Fibroblast of skin of scalp (primary cell): ENCODE measurements around the gene STXBP5.
A peak's percentile ranks its signal among the peaks of the same experiment; 100 is the strongest.
"Not testable (repeated sequence)": the region's sequence is repeated elsewhere in the genome, so short reads cannot be mapped to it uniquely, and the experiment has no call there.

Source experiments
- DNase-seq: peaks from one replicate; pipeline ENCODE4 v3.0.0-alpha.2; 2013

The STXBP5 gene

GRCh38 chr6:147301070-147301469 is 96.9 kb downstream of the STXBP5 start:
- no peak for DNase-seq

GRCh38 chr6:147304016-147304415 is 99.8 kb downstream of the STXBP5 start:
- no peak for DNase-seq

- DNase-seq: no peak
Measured at GRCh38 chr6:147310521-147310920, 106.3 kb downstream of the STXBP5 start.

- peak; percentile 49 for DNase-seq
Measured at GRCh38 chr6:147311218-147311617, 107.0 kb downstream of the STXBP5 start.

DNA sequence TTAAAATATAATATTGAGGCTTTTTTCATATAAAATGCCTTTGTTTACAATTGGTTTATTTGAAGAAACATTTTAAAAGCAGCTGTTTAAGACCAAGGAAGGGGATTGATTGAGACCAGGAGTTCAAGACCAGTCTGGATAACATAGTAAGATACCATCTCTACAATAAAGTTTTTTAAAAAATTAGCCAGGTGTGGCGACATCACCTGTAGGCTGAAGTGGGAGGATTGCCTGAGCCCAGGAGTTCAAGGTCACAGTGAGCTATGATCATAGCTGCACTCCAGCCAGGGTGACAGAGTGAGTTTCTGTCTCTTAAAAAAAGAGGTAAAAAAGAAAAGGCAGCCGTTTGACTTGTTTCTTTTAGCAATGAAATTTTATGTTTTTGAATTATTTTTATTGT is 117.0 kb downstream of the STXBP5 start:
- DNase-seq: no peak

- DNase-seq: peak; percentile 69
Measured at GRCh38 chr6:147322299-147323162, 118.3 kb downstream of the STXBP5 start.

- DNase-seq: no peak
Measured at GRCh38 chr6:147325557-147325956, 121.3 kb downstream of the STXBP5 start.

DNA sequence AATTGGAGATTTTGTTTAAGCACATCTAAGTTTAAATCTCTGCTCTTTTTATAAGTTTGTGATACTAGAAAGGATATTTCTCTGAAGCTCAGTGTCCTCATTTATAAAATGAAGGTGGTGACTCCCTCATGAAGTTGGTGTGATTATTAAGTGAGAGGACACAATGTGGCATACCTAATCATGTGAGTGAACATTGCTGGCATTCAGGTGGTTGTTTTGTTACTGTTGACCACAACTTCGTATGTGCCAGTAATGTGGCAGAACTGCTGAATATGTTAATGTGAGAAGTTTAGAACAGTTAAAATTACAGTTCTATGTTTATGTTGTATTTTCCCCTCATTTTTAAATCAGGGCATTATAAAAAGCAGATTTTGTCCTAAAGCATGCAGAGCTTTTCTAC is 127.2 kb downstream of the STXBP5 start:
- DNase-seq: no peak

DNA sequence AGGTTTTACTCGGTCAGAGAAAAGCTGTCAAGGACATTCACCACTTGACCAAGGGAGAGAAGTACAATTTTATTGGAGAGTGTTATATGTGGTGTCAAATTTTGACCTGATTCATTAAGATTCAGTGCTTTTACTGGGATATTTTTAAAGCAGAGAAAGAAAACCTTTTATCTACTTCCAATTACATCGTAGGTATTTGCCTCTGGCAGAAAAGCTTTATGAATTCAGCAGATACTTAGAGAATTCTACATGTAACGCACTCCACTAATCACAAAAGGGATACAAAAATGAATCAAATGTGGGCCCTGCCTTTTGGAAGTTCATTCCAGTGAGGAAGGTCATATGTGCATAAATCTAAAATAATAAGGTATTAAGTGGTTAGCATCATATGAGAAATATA is 133.7 kb downstream of the STXBP5 start:
- DNase-seq: no peak

DNA sequence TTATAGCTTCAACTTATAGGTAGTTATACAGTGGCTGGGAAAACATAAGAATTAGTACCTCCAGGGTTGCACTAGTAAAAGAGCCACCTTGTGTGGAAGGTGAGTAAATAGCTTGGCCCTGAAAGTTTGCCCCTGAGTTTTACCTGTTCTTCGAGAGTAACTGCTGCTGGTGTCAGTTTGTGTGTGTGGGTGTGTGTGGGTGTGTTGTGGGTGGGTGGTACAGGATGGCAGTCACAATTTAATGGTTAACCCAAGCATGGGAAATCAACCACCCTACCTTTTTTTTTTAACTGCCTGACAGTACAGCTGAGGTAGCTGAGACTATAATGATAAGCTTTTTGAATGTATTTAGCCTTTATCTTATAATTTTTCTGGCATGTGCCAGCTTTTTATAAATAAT is 137.3 kb downstream of the STXBP5 start:
- no peak for DNase-seq

DNA sequence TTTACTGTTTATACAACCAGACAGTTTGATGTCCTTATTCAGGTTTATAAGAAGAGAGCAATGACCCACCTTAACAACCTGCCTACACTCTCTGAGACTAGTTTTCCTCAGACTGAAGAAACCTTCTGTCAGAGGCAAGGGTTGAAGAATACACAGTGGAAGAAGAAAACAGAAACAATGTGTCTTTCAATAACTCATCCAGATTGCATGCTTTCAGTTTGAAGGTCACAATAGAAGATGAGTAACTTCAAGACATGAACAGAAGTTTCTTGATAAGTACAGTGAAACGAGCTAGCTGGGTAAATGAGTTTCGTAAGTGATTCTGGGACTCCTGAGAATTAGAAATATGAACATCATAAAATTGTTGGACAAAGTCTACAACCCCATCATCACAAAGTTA is 141.7 kb downstream of the STXBP5 start:
- no peak for DNase-seq

DNA sequence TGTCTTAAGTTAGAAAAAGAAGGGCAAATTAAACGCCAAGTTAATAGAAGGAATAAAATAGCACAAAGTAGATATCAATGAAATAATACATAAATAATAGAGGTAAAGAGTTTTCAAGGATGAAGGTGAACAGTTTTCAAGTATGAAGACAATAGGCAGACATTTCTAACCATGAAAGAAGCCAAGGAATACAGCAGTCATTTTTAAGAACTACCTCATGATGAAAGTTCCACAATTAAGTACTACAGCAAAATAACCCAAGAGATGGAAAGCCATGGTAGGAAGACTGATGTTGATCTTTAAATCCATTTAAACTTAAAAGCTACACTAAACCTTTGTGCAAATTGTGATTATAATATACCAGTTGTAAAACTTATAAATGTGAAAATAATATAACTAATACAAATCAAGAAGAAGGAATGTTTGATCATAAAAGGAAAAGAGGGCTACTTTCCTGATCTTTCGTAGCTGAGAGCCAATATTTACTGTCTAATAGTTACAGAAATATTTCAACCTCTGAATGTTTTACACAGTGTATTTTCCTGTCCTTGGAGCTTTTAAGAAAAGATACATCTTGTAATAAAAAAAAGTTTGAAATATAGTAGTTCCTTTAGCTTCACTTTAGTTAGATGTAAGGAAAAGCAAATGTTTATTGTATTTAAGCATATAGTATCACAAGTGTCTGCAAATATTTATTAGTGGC is 143.1 kb downstream of the STXBP5 start:
- no peak for DNase-seq

DNA sequence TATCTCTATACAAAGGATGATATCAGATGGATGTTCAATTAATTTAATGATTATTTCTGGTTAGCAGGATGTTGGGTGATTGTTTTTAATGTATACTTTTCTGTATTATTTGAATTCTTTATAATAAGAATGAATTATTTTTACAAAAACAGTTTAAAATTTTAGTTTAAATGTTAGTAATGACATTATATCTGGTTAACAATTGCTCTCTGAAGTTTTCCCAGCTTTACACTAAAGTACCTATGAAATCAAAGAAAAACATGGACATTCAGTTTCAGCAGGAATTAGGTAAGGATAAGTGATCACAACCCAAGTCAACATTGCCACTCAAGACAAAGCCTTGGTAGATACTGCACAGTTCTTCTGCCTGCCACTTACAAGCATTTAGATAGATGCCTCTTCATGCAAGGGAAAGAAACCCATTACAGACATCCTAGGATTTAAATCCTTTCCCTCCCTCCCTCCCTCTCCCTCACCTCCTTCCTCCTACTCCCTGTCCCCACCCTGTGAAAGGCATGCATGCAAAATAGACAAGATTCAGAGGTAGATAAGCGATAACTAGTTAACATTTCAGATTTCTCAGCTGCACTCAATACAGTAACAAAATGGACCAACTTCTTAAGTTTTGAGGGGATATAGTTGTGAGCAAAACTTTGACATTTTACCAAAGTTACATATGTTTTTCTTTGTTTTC is 143.8 kb downstream of the STXBP5 start:
- no peak for DNase-seq

- peak; percentile 34 for DNase-seq
Measured at GRCh38 chr6:147361311-147361981, 157.2 kb downstream of the STXBP5 start.

DNA sequence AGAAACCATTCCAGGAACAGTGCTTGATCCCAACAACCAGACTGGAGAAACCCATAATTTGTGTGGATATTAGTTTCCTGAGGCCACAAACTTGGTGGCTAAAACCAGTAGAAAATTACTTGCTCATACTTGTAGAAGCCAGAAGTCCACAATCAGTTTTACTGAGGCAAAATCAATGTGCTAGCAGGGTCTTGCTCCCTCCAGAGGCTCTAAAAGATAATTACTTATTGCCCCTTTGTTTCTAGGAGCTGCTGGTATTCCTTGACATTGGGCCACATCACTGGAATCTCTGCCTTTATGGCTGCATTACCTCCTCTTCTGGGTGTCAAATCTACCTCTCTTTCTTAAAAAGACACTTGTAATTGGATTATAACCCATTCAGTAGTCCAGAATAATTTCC is 162.1 kb downstream of the STXBP5 start:
- no peak for DNase-seq

- no peak for DNase-seq
Measured at GRCh38 chr6:147371325-147371724, 167.1 kb downstream of the STXBP5 start.

GRCh38 chr6:147372806-147373205 is 168.6 kb downstream of the STXBP5 start:
- DNase-seq: no peak

DNA sequence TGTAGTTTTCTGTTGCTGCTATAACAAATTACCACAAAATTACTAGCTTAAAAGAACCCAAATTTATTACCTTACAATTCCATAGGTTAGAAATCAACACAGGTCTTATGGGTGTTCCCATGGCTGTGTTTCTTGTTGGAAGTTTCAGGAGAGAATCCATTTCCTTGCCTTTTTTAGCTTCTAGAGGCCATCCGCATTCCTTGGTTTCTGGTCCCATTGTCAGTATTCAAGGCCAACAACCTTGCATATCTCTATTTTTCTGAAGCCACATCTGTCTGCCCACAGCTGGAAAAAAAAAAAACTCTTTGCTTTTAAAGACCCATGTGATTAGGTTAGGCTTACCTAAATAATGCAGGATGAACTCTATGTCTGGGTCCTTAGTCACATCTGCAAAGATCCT is 174.6 kb downstream of the STXBP5 start:
- DNase-seq: no peak

DNA sequence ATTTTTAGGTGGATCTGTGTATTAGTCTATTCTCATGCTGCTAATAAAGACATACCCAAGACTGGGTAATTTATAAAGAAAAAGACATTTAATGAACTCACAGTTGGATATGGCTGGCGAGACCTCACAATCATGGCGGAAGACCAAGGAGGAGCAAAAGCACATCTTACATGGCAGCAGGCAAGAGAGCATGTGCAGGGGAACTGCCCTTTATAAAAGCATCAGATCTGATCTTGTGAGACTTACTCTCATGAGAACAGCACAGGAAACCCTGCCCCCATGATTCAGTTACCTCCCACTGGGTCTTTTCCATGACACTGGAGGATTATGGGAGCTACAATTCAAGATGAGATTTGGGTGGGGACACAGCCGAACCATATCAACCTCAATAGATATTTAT is 176.6 kb downstream of the STXBP5 start:
- DNase-seq: not testable (repeated sequence)

- DNase-seq: peak; percentile 72
Measured at GRCh38 chr6:147381712-147382111, 177.5 kb downstream of the STXBP5 start.

- DNase-seq: peak; percentile 58
Measured at GRCh38 chr6:147382945-147383554, 178.8 kb downstream of the STXBP5 start.

DNA sequence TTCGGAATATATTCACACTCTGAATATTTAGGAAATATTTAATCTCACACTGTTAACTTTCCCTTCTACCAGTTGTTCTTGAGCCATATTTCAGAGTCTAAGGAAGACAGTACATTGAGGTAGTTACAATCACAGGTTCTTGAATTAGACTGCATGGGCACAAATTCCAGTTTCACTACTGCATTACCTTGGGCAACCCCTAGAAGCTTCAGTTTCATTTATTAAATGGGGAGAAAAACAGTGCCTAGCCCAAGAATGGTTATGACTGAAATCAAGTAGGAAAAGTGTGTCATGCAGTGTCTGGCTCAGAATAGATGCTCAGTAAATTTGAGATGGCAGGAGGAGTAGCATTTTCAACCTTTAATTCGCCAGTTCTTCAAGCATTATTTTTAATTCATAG is 179.8 kb downstream of the STXBP5 start:
- DNase-seq: no peak
